Neuronal stem cell (in vitro differentiated cells): ENCODE data around the gene AGA.
A peak's percentile ranks its signal among the peaks of the same experiment; 100 is the strongest.

Experiments
- DNase-seq: peaks from one replicate; pipeline ENCODE4 v3.0.0-alpha.2; 2013; ENCODE audit warnings: low spot score
- H2AFZ ChIP-seq: one replicate; pipeline ENCODE4 v1.6.1; 2013; ENCODE audit warnings: mild to moderate bottlenecking, low read length, inconsistent platforms
- H2AK5ac ChIP-seq: 2 replicates; pipeline ENCODE4 v1.6.1; 2013; ENCODE audit warnings: low read depth, mild to moderate bottlenecking, inconsistent platforms, low read length, moderate library complexity, mixed read lengths
- H2BK120ac ChIP-seq: 2 replicates; pipeline ENCODE4 v1.6.1; 2013; ENCODE audit warnings: low read depth, mild to moderate bottlenecking, inconsistent platforms, low read length, moderate library complexity, mixed read lengths
- H2BK12ac ChIP-seq: one replicate; pipeline ENCODE4 v1.6.1; 2013; ENCODE audit warnings: low read length, inconsistent platforms
- H2BK15ac ChIP-seq: 2 replicates; pipeline ENCODE4 v1.6.1; 2013; ENCODE audit warnings: mild to moderate bottlenecking, low read length, inconsistent platforms, mixed read lengths
- H2BK5ac ChIP-seq: one replicate; pipeline ENCODE4 v1.6.1; 2013; ENCODE audit warnings: inconsistent platforms, mild to moderate bottlenecking, low read length, moderate library complexity
- H3K14ac ChIP-seq: one replicate; pipeline ENCODE4 v1.6.1; 2013; ENCODE audit warnings: low read length, inconsistent platforms
- H3K18ac ChIP-seq: 2 replicates; pipeline ENCODE4 v1.6.1; 2013; ENCODE audit warnings: low read length, inconsistent platforms
- H3K23ac ChIP-seq: 2 replicates; pipeline ENCODE4 v1.6.1; 2013; ENCODE audit warnings: low read depth, mild to moderate bottlenecking, mixed read lengths, low read length, inconsistent platforms; ENCODE audit not compliant: poor library complexity
- H3K27ac ChIP-seq: replicated peaks from 3 replicates; pipeline ENCODE4 v1.5.1; 2013; ENCODE audit warnings: low read length, inconsistent platforms
- H3K27me3 ChIP-seq, 3 experiments: 2 replicates each; pipeline ENCODE4 v1.6.1; 2013; ENCODE audit warnings: low read length in 3 of 3, mild to moderate bottlenecking in 2 of 3, inconsistent platforms in 1 of 3, low read depth in 1 of 3, mixed read lengths in 1 of 3, moderate library complexity in 1 of 3; ENCODE audit not compliant: control insufficient read depth in 3 of 3, insufficient read depth in 3 of 3
- H3K36me3 ChIP-seq, 2 donors: replicated peaks in 1 of 2; 2 replicates each; pipeline ENCODE4 v1.6.1; 2013; ENCODE audit warnings: low read length in 2 of 2; ENCODE audit not compliant: control insufficient read depth in 2 of 2, insufficient read depth in 2 of 2
- H3K4ac ChIP-seq: 2 replicates; pipeline ENCODE4 v1.6.1; 2013; ENCODE audit warnings: inconsistent platforms, mild to moderate bottlenecking, low read length, moderate library complexity
- H3K4me1 ChIP-seq, 2 donors: 1 replicate in 1 of 2; 2 replicates in 1 of 2; pipeline ENCODE4 v1.6.1; 2013; ENCODE audit warnings: low read length in 2 of 2, low read depth in 1 of 2; ENCODE audit not compliant: control insufficient read depth in 2 of 2, insufficient read depth in 1 of 2
- H3K4me2 ChIP-seq: one replicate; pipeline ENCODE4 v1.6.1; 2013; ENCODE audit warnings: mild to moderate bottlenecking, low read length, inconsistent platforms; ENCODE audit not compliant: insufficient read depth, poor library complexity, severe bottlenecking
- H3K4me3 ChIP-seq, 2 donors: 2 replicates each; pipeline ENCODE4 v1.5.1; 2013; ENCODE audit warnings: low read length in 2 of 2, mild to moderate bottlenecking in 2 of 2, inconsistent platforms in 1 of 2, moderate library complexity in 1 of 2
- H3K79me1 ChIP-seq: one replicate; pipeline ENCODE4 v1.6.1; 2013; ENCODE audit warnings: low read depth, mild to moderate bottlenecking, inconsistent platforms, low read length, moderate library complexity
- H3K9ac ChIP-seq: one replicate; pipeline ENCODE4 v1.6.1; 2013; ENCODE audit warnings: mild to moderate bottlenecking, low read depth, low read length, inconsistent platforms; ENCODE audit not compliant: poor library complexity
- H3K9me3 ChIP-seq, 2 donors: replicated peaks in 1 of 2; 2 replicates each; pipeline versions ENCODE3 to v1.6.1; 2013; ENCODE audit warnings: low read length in 2 of 2, mild to moderate bottlenecking in 2 of 2, inconsistent platforms in 1 of 2, low read depth in 1 of 2, mixed read lengths in 1 of 2, moderate library complexity in 1 of 2; ENCODE audit not compliant: control insufficient read depth in 2 of 2, insufficient read depth in 1 of 2
- H4K8ac ChIP-seq: one replicate; pipeline ENCODE4 v1.6.1; 2013; ENCODE audit warnings: low read depth, mild to moderate bottlenecking, inconsistent platforms, low read length, moderate library complexity
- H4K91ac ChIP-seq: one replicate; pipeline ENCODE4 v1.6.1; 2013; ENCODE audit warnings: low read length, low read depth, mild to moderate bottlenecking, inconsistent platforms; ENCODE audit not compliant: poor library complexity
- WGBS, 2 donors: extraction: QIAGEN DNeasy Blood & Tissue Kit; methylation state at CpG; one replicate each; pipeline ENCODE4 v1.1.7; 2013; ENCODE audit warnings: missing lambda C conversion rate in 2 of 2, mixed read lengths in 1 of 2; ENCODE audit not compliant: insufficient read length in 2 of 2, insufficient replicate concordance in 1 of 2; ENCODE audit errors: extremely low coverage in 2 of 2; 5-methylcytosine and 5-hydroxymethylcytosine counted together

Gene AGA

GRCh38 chr4:177381762-177382310 lies 60.4 kb downstream of the AGA start:
- Histone ChIP-seq H4K91ac (no peak overlapping the region), H2BK15ac (no peak overlapping the region), H4K8ac (no peak overlapping the region), H2AK5ac (peak overlapping the region; percentile 65), H3K27me3 (no peaks in the 10 kb centered on the region), H3K4me1 (no peaks in the 10 kb centered on the region), H2AFZ (no peak overlapping the region), H2BK120ac (no peak overlapping the region), H3K14ac (peak overlapping the region; percentile 50), H3K9ac (no peak overlapping the region), H3K27ac (no peak overlapping the region), H3K4ac (peak overlapping the region; percentile 29), H3K9me3 (no peaks in the 10 kb centered on the region), H2BK5ac (no peak overlapping the region), H3K23ac (peak overlapping the region; percentile 69), H3K18ac (peak overlapping the region; percentile 74), H3K79me1 (peaks cover 3% of the 10 kb centered on the region), H2BK12ac (peak overlapping the region; percentile 34), H3K4me2 (no peak overlapping the region), H3K4me3 (peak overlapping the region in 1 of 2 donors; percentile 12), H3K36me3 (no peaks in the 10 kb centered on the region)
- DNase-seq, result no peak
- no CpG with 5 or more reads among the region's 13 CpGs for WGBS, 2 donors
